ENCODE measurements around the gene FCHO1.
"Not testable (repeated sequence)": the region's sequence is repeated elsewhere in the genome, so short reads cannot be mapped to it uniquely, and the experiment has no call there.

Gene FCHO1

DNA sequence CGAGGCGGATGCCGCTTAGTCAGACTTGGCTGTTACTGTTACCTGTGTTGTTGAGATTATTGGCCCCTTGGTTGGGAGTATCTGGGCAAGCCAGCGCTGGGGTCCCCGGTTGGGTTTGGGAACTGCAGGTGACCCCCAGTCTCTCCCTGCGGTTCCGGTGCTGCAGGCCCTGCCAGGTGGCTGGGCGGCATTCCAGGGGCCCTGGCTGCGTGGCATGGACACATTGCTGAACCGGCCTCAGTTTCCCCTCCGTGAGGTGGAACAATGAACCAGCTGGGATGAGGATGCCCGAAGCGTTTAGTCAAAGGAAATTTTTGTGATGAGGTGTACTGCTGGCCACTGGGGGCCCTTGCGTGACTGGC is 44.2 kb downstream of the FCHO1 start:
- no peak for DNase-seq (ENCODE audit: low read depth in 2 of 2)

DNA sequence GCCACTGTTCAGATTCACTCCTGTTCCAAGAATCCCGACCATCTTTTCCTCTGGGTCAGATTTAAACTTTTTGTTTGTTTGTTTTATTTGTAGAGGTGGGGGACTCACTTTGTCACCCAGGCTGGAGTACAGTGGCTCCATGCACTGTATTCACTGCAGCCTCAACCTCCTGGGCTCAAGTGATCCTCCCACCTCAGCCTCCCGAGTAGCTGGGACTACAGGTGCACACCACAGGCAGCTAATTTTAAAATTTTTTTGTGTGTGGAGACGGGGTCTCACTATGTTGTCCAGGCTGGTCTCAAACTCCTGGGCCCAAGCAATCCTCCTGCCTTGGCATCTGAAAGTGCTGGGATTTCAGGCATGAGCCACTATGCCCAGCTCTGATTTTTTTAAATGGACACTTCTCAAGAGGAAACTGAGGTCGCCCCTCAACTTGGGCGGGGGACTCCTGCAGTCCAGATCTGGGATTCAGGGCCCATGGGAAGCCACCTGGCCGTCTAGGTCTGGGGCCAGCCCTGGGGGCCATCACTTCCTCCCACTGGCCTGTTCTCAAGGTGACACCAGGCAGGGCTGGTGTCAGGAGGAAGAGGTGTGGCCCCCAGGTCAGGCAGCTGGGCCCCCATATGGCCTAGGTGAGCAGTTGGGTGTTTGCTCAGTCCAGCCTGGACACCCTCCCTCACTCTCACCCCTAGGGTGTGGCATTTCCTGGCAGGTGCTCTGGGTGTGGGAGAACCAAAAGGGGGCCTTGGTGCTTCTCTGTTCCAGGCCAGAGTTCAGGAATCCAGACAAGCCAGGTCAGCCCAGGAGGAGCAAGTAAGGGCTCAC is 44.9 kb downstream of the FCHO1 start:
- no peak for DNase-seq (ENCODE audit: low read depth in 2 of 2)

DNA sequence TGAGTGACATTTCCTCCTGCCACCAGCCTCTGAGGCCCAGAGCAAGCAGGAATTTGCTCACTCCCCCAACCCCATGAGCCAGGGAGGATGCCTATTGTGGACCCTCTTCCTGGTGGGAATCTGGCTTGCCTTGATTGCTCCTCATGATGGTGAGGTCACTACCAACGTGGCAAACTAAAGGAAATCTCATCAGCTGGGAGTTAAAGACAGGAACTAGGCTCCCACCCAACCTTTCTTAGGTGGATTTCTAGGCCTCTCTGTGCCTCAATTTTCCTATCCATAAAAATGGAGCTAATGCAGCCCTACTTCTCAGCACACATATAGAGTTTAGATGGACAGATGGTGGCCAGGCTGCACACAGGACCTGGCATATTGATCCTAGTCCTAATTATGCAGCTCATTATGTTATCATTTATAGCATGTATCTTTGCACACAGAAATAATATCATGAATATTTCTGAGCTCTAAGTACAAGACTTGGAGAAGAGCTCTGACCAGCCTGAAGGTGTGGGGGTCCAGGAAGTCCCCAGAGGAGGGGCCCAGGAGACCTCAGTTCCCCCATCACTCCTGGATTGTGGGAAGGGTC is 45.7 kb downstream of the FCHO1 start:
- no peak for DNase-seq (ENCODE audit: low read depth in 2 of 2)

DNA sequence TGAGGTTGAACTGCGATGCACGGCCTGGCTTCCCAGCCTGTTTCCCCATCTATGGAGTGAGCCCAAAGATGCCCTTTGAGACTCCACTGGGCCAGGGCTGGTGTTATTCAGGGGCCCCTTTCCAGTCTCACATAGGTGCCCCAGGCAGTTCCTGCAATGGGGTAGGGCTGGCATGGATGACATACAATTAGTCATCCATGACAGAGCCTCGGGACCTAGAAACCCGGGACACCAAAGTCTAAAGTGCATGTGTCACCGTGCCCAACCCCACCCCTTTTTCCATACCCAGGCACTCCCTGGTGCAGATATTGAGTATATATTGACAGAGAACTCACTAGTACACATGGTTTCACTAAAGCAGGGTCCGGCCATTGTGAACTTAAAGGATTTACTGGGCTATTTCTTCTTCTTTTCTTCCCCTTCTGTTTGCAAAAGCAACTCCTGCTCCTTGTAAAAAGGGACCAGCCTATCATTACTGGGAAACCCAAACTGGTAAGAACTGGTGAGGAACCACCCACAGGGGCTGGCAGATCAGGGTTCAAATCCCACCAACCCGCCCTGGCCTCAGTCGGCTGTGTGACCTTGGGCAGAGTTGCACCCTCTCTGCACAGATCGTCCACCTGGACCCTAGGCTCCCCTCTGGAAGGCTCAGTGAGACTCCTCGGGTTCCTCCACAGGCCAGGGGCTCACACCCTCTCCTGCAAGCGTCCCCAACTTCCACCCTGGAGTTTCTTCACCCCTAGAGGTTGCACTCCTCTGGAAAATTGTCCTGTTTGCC is 46.3 kb downstream of the FCHO1 start:
- DNase-seq (ENCODE audit: low read depth in 2 of 2), result no peak

DNA sequence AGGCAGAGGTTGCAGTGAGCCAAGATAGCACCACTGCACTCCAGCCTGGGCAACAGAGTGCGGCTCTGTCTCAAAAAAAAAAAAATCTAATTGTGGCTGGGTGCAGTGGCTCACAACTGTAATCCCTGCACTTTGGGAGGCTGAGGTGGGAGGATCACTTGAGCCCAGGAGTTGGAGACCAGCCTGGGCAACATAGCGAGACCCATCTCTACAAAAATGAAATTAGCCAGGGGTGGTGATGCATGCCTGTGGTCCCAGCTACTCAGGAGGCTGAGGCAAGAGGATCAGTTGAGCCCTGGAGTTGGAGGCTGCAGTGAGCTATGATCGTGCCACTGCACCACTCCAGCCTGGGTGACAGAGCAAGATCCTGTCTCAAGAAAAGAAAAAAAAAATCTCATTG is 47.3 kb downstream of the FCHO1 start:
- DNase-seq (ENCODE audit: low read depth in 2 of 2), result not testable (repeated sequence)

DNA sequence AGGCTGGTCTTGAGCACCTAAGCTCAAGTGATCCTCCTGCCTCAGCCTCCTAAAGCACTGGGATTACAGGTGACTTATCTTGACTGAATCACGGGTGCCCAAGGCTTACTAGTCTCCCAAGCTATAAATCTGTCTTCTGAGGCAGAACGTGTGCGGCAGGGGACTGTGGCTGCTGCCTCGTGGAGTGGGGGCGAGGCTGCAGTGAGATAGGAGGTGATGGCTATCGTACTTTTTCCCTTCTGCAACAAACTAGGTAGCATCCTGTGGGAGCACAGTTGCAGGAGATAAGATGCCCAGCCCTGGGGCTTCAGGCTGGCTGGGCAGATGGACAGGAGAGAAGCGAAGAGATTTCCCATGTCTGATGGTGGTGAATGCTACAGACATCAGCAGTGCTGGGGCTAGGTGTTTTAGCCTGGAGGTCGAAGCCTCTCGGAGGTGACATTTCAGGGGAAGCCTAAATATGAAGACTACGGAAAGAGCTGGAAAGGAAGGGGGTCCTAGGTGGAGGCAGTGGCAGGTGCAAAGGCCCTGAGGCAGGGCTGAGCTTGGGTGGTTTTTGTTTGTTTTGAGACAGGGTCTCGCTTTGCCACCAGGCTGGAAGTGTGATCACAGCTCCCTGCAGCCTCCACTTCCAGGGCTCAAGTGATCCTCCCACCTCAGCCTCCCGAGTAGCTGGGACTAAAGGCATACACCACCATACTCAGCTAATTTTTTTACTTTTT is 51.0 kb downstream of the FCHO1 start:
- DNase-seq (ENCODE audit: low read depth in 2 of 2), result no peak

DNA sequence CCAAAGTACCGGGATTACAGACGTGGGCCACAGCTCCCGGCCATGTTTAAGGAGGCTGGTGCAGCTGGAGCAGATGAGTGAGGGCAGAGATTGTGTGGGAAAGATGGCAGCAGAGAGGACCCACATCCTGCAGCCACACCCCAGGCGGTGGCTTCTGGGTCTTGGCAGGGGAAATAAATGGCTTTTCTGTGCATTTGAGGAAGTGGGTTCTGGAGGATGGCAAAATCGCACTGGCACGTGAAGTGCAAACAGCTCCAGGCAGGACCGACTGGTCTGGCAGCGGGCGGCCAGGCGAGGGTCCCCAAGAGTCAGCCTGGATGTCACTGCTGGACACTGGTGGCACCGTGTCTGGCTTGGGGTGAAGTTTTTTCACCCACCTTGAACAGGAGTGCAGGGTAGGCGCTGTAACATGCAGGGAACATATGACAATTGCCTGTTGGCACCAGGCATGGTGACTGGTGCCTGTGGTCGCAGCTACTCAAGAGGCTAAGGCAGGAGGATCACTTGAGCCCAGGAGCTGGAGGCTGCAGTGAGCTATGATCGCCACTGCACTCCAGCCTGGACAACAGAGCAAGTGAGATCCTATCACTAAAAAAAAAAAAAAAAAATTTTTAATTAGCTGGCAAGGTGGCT is 52.1 kb downstream of the FCHO1 start:
- DNase-seq (ENCODE audit: low read depth in 2 of 2), result no peak

DNA sequence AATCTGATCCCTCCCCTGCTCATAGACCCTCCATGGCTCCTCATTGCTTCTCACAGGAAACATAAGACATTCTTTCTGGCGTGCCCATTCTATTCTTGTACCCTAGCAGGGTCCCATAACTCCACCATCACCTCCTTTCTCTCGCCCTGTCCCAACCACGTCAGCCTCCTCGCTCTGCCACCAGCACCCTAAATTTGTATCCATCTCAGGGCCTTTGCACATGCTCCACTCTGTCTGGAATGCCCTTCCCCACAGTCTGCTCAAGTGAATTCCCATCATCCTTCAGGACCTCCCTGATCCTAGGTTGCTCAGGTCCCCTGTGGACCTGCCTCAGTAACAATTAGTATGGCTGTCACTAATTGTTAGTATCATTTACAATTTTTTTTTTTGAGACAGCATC is 54.1 kb downstream of the FCHO1 start:
- no peak for DNase-seq (ENCODE audit: low read depth in 2 of 2)

DNA sequence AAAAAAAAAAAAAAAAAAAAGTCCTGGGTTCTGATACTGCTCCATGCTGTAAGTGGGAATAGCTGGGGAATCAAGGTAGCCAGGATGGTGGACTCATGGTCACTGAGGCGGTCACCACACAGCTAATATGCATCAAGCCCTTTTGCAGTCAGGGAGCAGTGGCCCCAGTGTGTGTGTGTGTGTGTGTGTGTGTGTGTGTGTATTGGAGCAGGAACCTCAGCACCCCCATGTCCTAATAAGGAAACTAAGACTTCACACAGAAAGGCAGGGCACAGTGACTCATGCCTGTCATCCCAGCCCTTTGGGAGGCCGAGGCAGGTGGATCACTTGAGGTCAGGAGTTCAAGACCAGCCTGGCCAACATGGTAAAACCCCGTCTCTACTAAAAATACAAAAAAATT is 55.7 kb downstream of the FCHO1 start:
- DNase-seq (ENCODE audit: low read depth in 2 of 2), result no peak

DNA sequence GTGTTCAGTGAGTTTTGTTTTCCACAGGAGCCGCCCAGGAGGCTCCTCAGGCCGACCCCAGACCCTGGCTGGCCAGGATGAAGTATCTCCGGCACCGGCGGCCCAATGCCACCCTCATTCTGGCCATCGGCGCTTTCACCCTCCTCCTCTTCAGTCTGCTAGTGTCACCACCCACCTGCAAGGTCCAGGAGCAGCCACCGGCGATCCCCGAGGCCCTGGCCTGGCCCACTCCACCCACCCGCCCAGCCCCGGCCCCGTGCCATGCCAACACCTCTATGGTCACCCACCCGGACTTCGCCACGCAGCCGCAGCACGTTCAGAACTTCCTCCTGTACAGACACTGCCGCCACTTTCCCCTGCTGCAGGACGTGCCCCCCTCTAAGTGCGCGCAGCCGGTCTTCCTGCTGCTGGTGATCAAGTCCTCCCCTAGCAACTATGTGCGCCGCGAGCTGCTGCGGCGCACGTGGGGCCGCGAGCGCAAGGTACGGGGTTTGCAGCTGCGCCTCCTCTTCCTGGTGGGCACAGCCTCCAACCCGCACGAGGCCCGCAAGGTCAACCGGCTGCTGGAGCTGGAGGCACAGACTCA is 56.5 kb downstream of the FCHO1 start:
- no peak for DNase-seq (ENCODE audit: low read depth in 2 of 2)

DNA sequence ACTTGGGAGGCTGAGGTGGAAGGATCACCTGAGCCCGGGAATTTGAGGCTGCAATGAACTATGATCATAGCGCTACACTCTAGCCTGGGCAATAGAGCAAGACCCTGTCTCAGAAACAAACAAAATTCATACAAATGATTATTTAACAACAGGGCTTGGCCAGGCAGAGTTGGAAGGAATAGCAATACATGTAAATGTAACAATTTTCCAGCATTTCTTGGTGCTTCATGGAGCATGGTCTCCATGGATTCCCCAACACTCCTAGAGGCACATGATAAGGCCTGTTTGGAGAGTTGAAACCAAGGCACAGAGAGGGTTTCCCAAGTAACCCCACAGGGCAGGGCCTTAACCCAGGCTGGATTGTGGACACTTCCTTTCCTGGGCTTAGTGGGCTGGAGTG is 59.8 kb downstream of the FCHO1 start:
- DNase-seq (ENCODE audit: low read depth in 2 of 2), result no peak

DNA sequence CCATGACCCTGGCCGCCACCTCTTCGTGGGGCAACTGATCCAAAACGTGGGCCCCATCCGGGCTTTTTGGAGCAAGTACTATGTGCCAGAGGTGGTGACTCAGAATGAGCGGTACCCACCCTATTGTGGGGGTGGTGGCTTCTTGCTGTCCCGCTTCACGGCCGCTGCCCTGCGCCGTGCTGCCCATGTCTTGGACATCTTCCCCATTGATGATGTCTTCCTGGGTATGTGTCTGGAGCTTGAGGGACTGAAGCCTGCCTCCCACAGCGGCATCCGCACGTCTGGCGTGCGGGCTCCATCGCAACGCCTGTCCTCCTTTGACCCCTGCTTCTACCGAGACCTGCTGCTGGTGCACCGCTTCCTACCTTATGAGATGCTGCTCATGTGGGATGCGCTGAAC is 60.4 kb downstream of the FCHO1 start:
- DNase-seq (ENCODE audit: low read depth in 2 of 2), result no peak

DNA sequence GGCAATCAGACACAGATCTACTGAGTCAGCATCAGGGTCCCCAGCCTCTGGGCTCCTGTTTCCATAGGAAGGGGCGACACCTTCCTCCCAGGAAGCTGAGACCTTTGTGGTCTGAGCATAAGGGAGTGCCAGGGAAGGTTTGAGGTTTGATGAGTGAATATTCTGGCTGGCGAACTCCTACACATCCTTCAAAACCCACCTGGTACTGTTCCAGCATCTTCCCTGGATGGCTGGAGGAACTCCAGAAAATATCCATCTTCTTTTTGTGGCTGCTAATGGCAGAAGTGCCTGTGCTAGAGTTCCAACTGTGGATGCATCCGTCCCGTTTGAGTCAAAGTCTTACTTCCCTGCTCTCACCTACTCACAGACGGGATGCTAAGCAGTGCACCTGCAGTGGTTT is 60.8 kb downstream of the FCHO1 start:
- no peak for DNase-seq (ENCODE audit: low read depth in 2 of 2)

DNA sequence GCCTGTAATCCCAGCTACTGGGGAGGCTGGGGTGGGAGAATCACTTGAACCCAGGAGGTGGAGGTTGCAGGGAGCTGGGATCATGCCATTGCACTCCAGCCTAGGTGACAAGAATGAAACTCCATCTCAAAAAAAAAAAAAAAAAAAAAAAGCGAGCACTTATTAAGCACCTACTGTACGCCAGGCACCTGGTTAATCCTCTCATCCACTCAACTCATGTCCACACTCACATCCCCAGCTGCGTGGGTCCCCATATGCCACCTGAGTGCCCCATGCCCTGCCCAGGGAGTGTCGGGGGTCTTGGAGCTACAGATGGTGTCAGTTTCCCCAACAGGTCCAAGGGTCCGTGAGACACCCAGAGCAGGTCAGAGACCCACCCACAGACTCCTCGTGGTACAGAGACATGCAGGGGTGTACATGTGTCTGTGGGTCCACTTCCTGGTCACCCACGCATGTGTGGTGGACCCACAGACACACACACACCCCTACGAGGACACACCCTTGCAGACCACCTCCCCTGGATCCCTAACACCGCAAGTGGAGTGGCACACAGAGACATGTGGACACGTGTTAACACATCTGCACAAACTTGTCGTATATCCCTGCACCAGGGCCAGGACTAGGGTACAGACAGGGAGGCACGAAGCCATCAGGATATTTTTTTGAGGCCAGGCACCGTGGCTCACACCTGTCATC is 66.5 kb downstream of the FCHO1 start:
- DNase-seq (ENCODE audit: low read depth in 2 of 2), result no peak

DNA sequence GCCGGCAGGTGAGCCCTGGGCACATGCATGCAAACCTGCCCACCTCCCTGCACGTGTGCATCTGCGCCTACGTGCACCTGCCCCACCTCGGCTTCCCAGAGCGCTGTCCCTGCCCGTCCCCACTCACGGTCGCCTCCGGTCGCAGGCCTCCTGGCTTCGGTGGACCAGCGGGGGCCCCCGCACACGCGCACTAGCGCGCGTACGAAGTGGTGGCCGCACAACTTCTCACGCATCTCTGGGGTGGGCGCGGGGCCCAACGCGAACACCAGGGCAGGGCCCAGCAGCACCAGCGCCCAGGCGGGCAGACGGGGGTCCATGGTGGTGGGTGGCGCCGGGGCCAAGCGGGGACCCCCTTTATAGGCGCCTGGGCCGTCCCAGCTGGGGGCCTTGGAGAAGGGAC is 69.9 kb downstream of the FCHO1 start, which contains the start of gene INSL3:
Gene INSL3 (minus strand): TSS at position 330 of the 400 bp plus-strand sequence. CDS start 13 bp downstream, at position 317.
- no peak for DNase-seq (ENCODE audit: low read depth in 2 of 2)

DNA sequence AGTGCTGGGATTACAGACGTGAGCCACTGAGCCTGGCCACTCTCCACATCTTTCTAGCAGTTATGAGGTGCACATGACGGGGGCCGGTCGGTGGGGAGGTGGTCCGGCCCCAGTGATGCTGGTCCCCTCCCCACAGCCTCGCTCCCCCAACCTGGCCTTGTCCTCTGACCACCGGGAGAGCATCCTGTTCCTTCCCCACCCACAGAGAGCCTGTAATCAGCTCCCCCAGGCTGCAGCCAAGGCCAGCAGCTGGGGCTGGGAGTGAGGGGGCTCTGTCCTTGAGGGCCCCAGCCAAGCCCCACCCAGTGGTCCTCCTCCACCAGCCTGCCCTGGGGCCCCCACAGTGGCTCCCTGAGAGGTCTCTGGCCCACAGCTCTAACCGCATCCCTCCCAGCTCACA is 73.1 kb downstream of the FCHO1 start:
- DNase-seq (ENCODE audit: low read depth in 2 of 2), result no peak

DNA sequence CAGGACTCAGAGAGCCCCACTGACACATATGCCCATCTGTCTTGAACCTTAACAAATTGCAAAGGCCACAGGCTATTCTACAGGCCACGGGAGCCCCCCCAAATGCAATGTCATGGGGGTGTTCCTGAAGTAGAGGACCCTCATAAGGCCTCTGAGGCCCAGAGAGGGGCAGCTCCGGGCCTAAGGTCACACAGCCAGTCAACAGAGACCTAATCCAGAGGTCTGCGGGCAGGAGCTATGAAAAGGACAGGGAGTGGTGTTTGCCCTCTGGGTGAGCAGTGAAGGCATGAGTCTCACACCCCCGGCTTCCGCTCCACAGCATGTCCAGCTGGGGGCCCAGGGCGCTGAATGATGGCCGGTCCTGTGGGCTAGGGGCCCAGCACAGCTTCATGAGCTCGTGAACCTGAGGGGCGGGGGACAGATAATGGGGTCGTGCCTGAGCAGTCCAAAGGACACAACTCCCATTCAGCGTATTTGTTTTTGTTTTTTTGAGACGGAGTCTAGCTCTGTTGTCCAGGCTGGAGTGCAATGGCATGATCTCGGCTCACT is 75.3 kb downstream of the FCHO1 start:
- no peak for DNase-seq (ENCODE audit: low read depth in 2 of 2)

DNA sequence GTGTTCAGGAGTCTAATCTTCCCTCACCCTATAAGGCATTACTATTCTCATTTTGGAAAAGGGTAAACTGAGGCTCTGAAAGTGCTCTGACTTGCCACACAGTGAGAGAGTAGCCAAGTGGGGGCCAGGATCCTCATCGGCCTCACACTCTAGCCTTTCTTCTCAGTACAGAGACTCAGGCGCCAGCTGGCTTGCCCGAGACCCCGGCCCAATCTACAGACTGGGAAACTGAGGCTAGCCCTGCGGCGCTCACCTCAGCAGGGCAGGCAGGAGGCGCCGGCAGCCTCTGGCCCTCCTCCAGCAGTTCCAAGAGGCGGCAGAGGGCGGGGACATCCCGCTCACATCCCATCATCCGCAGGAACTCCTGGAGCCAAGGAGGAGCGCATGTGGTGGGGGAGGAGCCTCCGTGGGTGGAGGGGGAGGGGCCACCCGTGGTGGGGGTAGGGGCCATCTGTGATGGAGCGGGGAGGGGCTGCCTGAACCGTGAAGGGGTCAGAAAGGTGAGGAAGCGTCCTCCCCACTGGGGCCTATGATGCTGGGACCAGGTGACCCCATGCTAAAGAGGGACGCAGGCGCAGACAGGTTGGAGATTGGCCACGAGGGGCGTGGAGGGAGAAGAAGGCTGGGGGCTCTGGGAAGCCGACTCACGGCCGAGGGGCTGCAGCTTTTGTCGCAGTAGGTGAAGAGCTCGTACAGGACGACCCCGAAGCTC is 78.7 kb downstream of the FCHO1 start:
- no peak for DNase-seq (ENCODE audit: low read depth in 2 of 2)

DNA sequence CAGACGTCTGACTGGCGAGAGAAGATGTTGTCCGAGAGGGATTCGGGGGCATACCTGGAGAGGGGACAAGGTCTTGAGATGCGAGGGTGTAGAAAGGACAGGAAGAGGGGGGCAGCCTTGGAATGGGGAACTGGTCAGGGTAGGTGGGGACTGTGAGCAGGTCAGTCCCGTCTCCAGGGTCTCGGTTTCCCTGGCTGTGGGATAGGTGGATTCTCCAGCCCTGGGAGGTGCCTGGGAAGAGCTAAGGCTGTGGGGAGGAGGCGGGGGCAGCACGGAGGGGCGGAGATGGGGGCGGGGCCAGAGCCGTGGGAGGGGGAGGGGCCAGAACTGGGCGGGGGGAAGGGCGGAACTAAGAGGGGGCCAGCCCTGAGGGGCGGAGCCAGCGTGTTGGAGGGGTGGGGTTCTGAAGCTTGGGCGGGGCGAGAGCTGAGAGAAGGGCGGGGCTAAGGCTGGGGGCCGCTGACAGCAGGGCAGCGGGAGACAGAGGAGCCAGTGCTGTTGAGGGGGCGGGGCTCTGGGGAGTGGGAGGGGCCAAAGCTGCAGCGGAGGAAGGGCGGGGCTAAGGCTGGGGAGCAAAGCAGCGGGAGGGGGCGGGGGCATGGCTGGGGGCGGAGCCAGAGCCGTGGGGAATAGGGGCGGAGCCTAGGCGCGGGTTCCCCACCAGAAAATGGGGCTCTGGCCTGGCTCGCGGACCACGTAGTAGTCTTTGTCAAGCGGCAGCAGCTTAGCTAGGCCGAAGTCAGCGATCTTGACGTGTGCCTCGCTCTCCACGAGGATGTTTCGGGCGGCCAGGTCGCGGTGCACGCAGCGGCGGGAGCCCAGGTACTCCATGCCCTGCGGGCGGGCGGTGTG is 79.5 kb downstream of the FCHO1 start:
- no peak for DNase-seq (ENCODE audit: low read depth in 2 of 2)
